ENCODE measurements around the gene PTPRT.

- TF ChIP-seq CTCF (IDR thresholded peaks at IDR 0.05) (no peak), POLR2A (IDR thresholded peaks at IDR 0.05) (no peak), EP300 (IDR thresholded peaks at IDR 0.05) (no peak), POLR2AphosphoS5 (IDR thresholded peaks at IDR 0.05) (no peak)
Observed at GRCh38 chr20:43167021-43167420, 22.7 kb downstream of the PTPRT start.

All from suprapubic skin (tissue), 4 donors.